ENCODE results near the gene FAM219A.
A peak's percentile ranks its signal among the peaks of the same experiment; 100 is the strongest.

FAM219A gene

DNA sequence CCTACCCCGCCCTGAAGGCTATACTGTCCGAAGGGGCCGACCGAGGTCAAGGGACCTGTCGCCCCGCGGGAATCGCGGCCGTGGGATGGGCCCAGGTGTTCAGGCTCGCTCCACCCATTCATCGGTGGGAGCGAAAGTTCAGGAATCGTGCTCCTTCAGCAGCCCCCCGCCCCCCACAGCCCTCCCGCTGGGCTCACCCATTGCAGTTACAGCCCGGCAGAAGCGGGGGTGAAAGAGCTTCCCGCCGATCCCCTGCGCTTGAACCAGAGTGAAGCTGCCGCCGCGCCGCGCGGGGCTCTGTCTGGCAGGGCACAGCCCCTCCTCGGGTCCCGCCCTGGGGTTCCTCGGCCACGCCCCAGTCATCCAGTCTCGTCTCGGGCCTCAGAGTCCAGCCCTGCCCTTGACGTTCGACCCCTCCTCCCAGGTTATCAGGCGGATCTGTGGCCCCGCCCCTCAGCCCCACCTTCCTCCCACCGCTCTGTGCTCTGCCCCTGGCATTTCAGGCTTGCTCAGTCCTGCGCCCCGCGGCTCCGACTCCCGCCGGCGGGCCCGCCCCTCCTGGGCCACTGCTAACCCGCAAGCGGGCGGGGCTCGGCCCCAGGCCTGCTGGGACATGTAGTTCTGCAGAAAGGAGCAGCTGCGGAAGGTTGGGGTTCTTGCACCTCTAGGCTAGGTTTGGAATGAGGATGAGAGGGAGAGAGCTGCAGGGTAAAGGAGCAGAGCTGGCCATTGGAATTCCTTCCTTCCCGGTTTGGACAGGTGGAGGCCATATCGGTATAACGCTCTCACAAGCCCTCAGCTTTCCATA lies 81.6 kb downstream of the FAM219A start, which contains the start of gene MYORG (continued):
- TF ChIP-seq ZNF394 (tag by site-specific recombination; IDR thresholded peaks at IDR 0.05; ENCODE audit: borderline replicate concordance) (peak; percentile 90), INSM2 (tag by site-specific recombination; IDR thresholded peaks at IDR 0.05) (no peak; the same call in 1 of the 2 replicates), ZNF488 (tag by site-specific recombination; IDR thresholded peaks at IDR 0.05) (no peak), ZNF571 (tag by site-specific recombination; IDR thresholded peaks at IDR 0.05) (no peak), ZNF341 (tag by site-specific recombination; IDR thresholded peaks at IDR 0.05; ENCODE audit: low read depth) (peak; percentile 61), EGR2 (tag by site-specific recombination; IDR thresholded peaks at IDR 0.05; ENCODE audit: low read depth) (peak; percentile 26; the same call in 1 of the 2 replicates), ZNF654 (tag by site-specific recombination; IDR thresholded peaks at IDR 0.05; ENCODE audit: low read depth) (no peak), ZNF239 (tag by site-specific recombination; IDR thresholded peaks at IDR 0.05) (no peak), ZNF792 (tag by site-specific recombination; IDR thresholded peaks at IDR 0.05) (no peak), ZNF561 (tag by site-specific recombination; IDR thresholded peaks at IDR 0.05; ENCODE audit: borderline replicate concordance) (0 out of 2 replicates have a peak, but pooled peaks have one; percentile 13), ZNF555 (tag by site-specific recombination; conservative IDR thresholded peaks at IDR 0.05) (no peak), ZNF121 (tag by site-specific recombination; IDR thresholded peaks at IDR 0.05) (no peak), BCL11B (tag by site-specific recombination; IDR thresholded peaks at IDR 0.05; ENCODE audit: low read depth) (peak; percentile 47; the same call in 1 of the 2 replicates), PRDM2 (tag by site-specific recombination; IDR thresholded peaks at IDR 0.05; ENCODE audit: borderline replicate concordance) (no peak), ZNF600 (tag by site-specific recombination; IDR thresholded peaks at IDR 0.05) (peak; percentile 87), ZBTB7A (tag by site-specific recombination; IDR thresholded peaks at IDR 0.05; ENCODE audit: low read depth) (0 out of 2 replicates have a peak, but pooled peaks have one; percentile 19), KLF17 (tag by site-specific recombination; IDR thresholded peaks at IDR 0.05) (no peak; the same call in 1 of the 2 replicates), ZNF221 (tag by site-specific recombination; IDR thresholded peaks at IDR 0.05; ENCODE audit: borderline replicate concordance) (no peak)
- TF ChIP-seq, protein P1, sequence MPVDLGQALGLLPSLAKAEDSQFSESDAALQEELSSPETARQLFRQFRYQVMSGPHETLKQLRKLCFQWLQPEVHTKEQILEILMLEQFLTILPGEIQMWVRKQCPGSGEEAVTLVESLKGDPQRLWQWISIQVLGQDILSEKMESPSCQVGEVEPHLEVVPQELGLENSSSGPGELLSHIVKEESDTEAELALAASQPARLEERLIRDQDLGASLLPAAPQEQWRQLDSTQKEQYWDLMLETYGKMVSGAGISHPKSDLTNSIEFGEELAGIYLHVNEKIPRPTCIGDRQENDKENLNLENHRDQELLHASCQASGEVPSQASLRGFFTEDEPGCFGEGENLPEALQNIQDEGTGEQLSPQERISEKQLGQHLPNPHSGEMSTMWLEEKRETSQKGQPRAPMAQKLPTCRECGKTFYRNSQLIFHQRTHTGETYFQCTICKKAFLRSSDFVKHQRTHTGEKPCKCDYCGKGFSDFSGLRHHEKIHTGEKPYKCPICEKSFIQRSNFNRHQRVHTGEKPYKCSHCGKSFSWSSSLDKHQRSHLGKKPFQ (tag by site-specific recombination; IDR thresholded peaks at IDR 0.05): no peak
- TF ChIP-seq, protein P2, sequence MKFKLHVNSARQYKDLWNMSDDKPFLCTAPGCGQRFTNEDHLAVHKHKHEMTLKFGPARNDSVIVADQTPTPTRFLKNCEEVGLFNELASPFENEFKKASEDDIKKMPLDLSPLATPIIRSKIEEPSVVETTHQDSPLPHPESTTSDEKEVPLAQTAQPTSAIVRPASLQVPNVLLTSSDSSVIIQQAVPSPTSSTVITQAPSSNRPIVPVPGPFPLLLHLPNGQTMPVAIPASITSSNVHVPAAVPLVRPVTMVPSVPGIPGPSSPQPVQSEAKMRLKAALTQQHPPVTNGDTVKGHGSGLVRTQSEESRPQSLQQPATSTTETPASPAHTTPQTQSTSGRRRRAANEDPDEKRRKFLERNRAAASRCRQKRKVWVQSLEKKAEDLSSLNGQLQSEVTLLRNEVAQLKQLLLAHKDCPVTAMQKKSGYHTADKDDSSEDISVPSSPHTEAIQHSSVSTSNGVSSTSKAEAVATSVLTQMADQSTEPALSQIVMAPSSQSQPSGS (tag by site-specific recombination; IDR thresholded peaks at IDR 0.05; ENCODE audit: low read depth): no peak
- TF ChIP-seq, protein P3, sequence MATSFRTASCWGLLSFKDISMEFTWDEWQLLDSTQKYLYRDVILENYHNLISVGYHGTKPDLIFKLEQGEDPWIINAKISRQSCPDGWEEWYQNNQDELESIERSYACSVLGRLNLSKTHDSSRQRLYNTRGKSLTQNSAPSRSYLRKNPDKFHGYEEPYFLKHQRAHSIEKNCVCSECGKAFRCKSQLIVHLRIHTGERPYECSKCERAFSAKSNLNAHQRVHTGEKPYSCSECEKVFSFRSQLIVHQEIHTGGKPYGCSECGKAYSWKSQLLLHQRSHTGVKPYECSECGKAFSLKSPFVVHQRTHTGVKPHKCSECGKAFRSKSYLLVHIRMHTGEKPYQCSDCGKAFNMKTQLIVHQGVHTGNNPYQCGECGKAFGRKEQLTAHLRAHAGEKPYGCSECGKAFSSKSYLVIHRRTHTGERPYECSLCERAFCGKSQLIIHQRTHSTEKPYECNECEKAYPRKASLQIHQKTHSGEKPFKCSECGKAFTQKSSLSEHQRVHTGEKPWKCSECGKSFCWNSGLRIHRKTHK (tag by site-specific recombination; IDR thresholded peaks at IDR 0.05): no peak

All from HEK293 (cell line).